Measurements from ENCODE around the gene PSAPL1.

The PSAPL1 gene

DNA sequence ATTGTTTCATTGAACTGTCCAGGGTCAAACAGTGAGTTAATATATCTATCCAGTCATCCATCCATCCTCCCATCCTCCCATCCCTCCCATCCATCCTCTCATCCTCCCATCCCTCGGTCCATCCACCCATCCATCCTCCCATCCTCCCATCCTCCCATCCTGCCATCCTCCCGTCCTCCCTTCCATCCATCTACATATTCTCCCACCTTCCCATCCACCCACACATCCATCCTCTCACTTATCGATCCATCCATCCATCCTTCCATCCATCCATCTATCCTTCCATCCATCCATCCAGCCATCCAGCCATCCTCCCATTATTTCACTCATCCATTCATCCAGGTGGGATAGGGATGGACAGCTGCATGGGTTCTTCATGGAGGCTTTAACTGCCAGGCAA lies 35.4 kb upstream of the PSAPL1 start:
- H3K36me3 ChIP-seq (ENCODE audit: insufficient read depth, low read length), result no peaks in the 10 kb centered on the region
- peaks cover 5% of the 10 kb centered on the region; the same call in 1 of the 2 replicates for H3K4me1 ChIP-seq (ENCODE audit: insufficient read depth, low read length)
- WGBS, result 92% methylated on average over 3 of the region's 3 CpGs
- H3K27ac ChIP-seq (ENCODE audit: low read depth, low read length), result no peak overlapping the region
- peaks cover 6% of the 10 kb centered on the region; the same call in 1 of the 2 replicates for H3K9me3 ChIP-seq (ENCODE audit: insufficient read depth, low read depth, low read length)
- no peaks in the 10 kb centered on the region for H3K27me3 ChIP-seq (ENCODE audit: insufficient read depth, low read length)
- no peak overlapping the region for H3K4me3 ChIP-seq (ENCODE audit: low read length)
- no peak overlapping the region for H3K9ac ChIP-seq (ENCODE audit: low read depth, low read length)

GRCh38 chr4:7469023-7469422 lies 34.3 kb upstream of the PSAPL1 start:
- no peak overlapping the region for H3K9ac ChIP-seq (ENCODE audit: low read depth, low read length)
- H3K9me3 ChIP-seq (ENCODE audit: insufficient read depth, low read depth, low read length), result peaks cover 6% of the 10 kb centered on the region; the same call in 1 of the 2 replicates
- 93% methylated on average over 4 of the region's 4 CpGs for WGBS
- no peaks in the 10 kb centered on the region for H3K36me3 ChIP-seq (ENCODE audit: insufficient read depth, low read length)
- H3K27ac ChIP-seq (ENCODE audit: low read depth, low read length), result no peak overlapping the region
- H3K4me1 ChIP-seq (ENCODE audit: insufficient read depth, low read length), result peaks cover 5% of the 10 kb centered on the region; the same call in 1 of the 2 replicates
- no peak overlapping the region for H3K4me3 ChIP-seq (ENCODE audit: low read length)
- H3K27me3 ChIP-seq (ENCODE audit: insufficient read depth, low read length), result no peaks in the 10 kb centered on the region

DNA sequence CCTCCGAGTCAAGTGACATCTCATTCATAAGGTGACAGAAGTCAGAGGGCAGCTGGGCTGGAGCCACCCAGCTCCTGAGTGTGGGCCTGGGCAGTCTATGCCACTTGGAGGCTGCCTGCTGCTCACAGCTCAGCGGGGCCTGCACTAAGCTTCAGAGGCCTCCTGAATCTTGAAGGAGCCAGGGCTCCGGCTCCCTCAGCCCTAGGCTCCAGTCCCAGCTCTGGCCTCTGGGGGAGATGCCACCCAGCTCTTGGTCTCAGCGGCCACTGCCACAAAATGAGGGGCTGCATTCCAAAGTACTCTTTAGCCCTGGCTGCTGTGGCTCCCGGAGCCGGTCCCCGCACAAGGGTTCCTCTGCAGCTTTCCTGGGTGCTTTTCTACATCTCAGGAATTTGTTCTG lies 32.7 kb upstream of the PSAPL1 start:
- H3K4me3 ChIP-seq (ENCODE audit: low read length), result no peak overlapping the region
- no peaks in the 10 kb centered on the region for H3K36me3 ChIP-seq (ENCODE audit: insufficient read depth, low read length)
- 90% methylated on average over 7 of the region's 7 CpGs for WGBS

GRCh38 chr4:7466904-7467303 lies 32.2 kb upstream of the PSAPL1 start:
- Histone ChIP-seq H3K9ac (ENCODE audit: low read depth, low read length) (no peak overlapping the region), H3K4me3 (ENCODE audit: low read length) (no peak overlapping the region), H3K27me3 (ENCODE audit: insufficient read depth, low read length) (no peaks in the 10 kb centered on the region), H3K9me3 (ENCODE audit: insufficient read depth, low read depth, low read length) (peaks cover 6% of the 10 kb centered on the region; the same call in 1 of the 2 replicates), H3K4me1 (ENCODE audit: insufficient read depth, low read length) (no peaks in the 10 kb centered on the region), H3K27ac (ENCODE audit: low read depth, low read length) (no peak overlapping the region), H3K36me3 (ENCODE audit: insufficient read depth, low read length) (no peaks in the 10 kb centered on the region)
- WGBS, result 92% methylated on average over 7 of the region's 7 CpGs

More for the DNA sequence above, 32.7 kb upstream of the PSAPL1 start:
- Histone ChIP-seq H3K27me3 (ENCODE audit: insufficient read depth, low read length) (no peaks in the 10 kb centered on the region), H3K9ac (ENCODE audit: low read depth, low read length) (no peak overlapping the region), H3K27ac (ENCODE audit: low read depth, low read length) (no peak overlapping the region), H3K4me1 (ENCODE audit: insufficient read depth, low read length) (peaks cover 3% of the 10 kb centered on the region; the same call in 1 of the 2 replicates), H3K9me3 (ENCODE audit: insufficient read depth, low read depth, low read length) (peaks cover 6% of the 10 kb centered on the region; the same call in 1 of the 2 replicates)

DNA sequence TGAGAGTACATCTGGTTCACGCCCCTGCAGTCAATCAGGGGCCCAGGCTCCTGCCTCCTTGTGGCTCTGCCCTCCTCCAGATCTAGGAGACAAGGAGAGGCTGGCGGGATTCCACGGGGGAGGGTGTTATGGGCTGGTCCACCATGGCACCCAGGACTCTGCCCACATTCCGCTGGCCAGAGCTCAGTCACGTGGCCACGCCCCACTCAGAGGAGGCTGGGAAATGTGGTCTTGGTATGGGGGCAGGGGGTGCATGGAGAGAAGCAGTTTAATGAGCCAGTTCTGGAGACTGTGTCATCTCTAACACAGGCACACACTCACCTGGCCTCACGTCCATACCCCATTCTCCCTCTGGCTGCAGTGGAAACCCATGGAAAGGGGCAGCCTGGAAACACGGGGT lies 31.5 kb upstream of the PSAPL1 start:
- Histone ChIP-seq H3K4me1 (ENCODE audit: insufficient read depth, low read length) (no peaks in the 10 kb centered on the region), H3K36me3 (ENCODE audit: insufficient read depth, low read length) (no peaks in the 10 kb centered on the region), H3K4me3 (ENCODE audit: low read length) (no peak overlapping the region), H3K9ac (ENCODE audit: low read depth, low read length) (no peak overlapping the region), H3K27ac (ENCODE audit: low read depth, low read length) (no peak overlapping the region), H3K27me3 (ENCODE audit: insufficient read depth, low read length) (no peaks in the 10 kb centered on the region), H3K9me3 (ENCODE audit: insufficient read depth, low read depth, low read length) (peaks cover 6% of the 10 kb centered on the region; the same call in 1 of the 2 replicates)
- WGBS, result 93% methylated on average over 8 of the region's 8 CpGs

- Histone ChIP-seq H3K36me3 (ENCODE audit: insufficient read depth, low read length) (no peaks in the 10 kb centered on the region), H3K4me1 (ENCODE audit: insufficient read depth, low read length) (no peaks in the 10 kb centered on the region), H3K4me3 (ENCODE audit: low read length) (no peak overlapping the region), H3K27me3 (ENCODE audit: insufficient read depth, low read length) (no peaks in the 10 kb centered on the region), H3K27ac (ENCODE audit: low read depth, low read length) (no peak overlapping the region), H3K9me3 (ENCODE audit: insufficient read depth, low read depth, low read length) (peaks cover 6% of the 10 kb centered on the region; the same call in 1 of the 2 replicates), H3K9ac (ENCODE audit: low read depth, low read length) (no peak overlapping the region)
- 93% methylated on average over 9 of the region's 9 CpGs for WGBS
Measured at GRCh38 chr4:7465017-7465416, 30.3 kb upstream of the PSAPL1 start.

DNA sequence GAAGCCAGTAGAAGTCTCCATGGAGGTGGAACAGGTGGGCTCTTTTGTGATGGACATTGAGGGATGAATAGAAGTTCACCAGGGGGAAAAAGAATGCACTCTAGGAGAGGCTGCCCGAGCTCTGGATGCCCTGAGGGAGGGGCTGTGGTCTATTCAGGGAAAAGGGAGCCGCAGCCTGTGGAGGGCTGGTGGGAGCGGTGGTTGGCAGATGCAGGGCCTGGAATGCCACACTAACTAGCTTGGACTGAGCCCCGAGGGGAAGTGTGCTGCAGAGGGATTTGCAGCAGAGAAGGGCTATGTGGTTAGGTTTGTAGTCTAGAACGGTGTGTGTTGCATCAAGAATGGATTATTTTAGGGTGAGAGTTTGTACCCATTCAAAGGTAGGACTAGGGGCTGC lies 29.5 kb upstream of the PSAPL1 start:
- H3K36me3 ChIP-seq (ENCODE audit: insufficient read depth, low read length), result no peaks in the 10 kb centered on the region
- no peak overlapping the region for H3K9ac ChIP-seq (ENCODE audit: low read depth, low read length)
- 69% methylated on average over 5 of the region's 5 CpGs for WGBS
- no peaks in the 10 kb centered on the region for H3K4me1 ChIP-seq (ENCODE audit: insufficient read depth, low read length)
- peaks cover 6% of the 10 kb centered on the region; the same call in 1 of the 2 replicates for H3K9me3 ChIP-seq (ENCODE audit: insufficient read depth, low read depth, low read length)
- no peaks in the 10 kb centered on the region for H3K27me3 ChIP-seq (ENCODE audit: insufficient read depth, low read length)
- H3K27ac ChIP-seq (ENCODE audit: low read depth, low read length), result no peak overlapping the region
- H3K4me3 ChIP-seq (ENCODE audit: low read length), result no peak overlapping the region

DNA sequence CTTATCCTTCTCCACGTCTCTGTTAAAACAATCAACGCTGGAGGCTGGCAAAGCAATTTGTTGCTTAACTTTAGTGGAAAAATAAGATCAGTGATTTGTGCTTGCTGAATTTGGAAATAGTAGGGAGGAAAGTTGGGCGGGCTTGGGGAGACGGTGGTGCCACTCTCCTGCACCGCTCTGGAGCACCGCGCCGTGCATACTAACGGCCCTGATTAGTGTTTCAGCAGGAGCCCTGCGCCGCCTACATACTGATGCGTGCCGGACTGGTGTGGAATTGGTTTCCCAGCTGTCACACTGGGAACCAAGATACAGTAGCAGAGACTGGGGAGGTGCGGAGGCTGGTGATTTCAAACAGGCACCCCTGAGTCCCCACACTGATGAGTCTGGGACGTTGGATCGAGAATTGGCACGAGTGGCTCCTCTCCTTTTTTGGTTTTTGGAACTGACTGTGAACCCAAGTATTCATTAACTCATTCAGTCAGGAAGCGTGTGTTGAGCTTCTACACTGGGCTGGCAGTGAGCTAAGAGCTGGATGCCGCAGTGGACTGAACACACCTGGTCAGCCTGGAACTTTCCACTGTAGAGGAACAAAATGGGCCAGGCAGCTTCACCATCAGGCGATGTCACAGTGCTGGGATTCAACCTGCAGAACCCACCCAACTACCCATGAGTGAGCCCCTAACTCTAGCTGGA lies 29.0 kb upstream of the PSAPL1 start:
- 94% methylated on average over 20 of the region's 20 CpGs for WGBS
- Histone ChIP-seq H3K36me3 (ENCODE audit: insufficient read depth, low read length) (no peaks in the 10 kb centered on the region), H3K27me3 (ENCODE audit: insufficient read depth, low read length) (no peaks in the 10 kb centered on the region), H3K9ac (ENCODE audit: low read depth, low read length) (no peak overlapping the region), H3K4me3 (ENCODE audit: low read length) (no peak overlapping the region), H3K4me1 (ENCODE audit: insufficient read depth, low read length) (no peaks in the 10 kb centered on the region), H3K27ac (ENCODE audit: low read depth, low read length) (no peak overlapping the region), H3K9me3 (ENCODE audit: insufficient read depth, low read depth, low read length) (peaks cover 6% of the 10 kb centered on the region; the same call in 1 of the 2 replicates)

GRCh38 chr4:7462509-7462971 lies 27.8 kb upstream of the PSAPL1 start:
- H3K9me3 ChIP-seq (ENCODE audit: insufficient read depth, low read depth, low read length), result peaks cover 6% of the 10 kb centered on the region; the same call in 1 of the 2 replicates
- H3K36me3 ChIP-seq (ENCODE audit: insufficient read depth, low read length), result no peaks in the 10 kb centered on the region
- no peak overlapping the region for H3K4me3 ChIP-seq (ENCODE audit: low read length)
- 55% methylated on average over 11 of the region's 11 CpGs for WGBS
- no peak overlapping the region for H3K9ac ChIP-seq (ENCODE audit: low read depth, low read length)
- no peak overlapping the region for H3K27ac ChIP-seq (ENCODE audit: low read depth, low read length)
- H3K4me1 ChIP-seq (ENCODE audit: insufficient read depth, low read length), result no peaks in the 10 kb centered on the region
- no peaks in the 10 kb centered on the region for H3K27me3 ChIP-seq (ENCODE audit: insufficient read depth, low read length)

- Histone ChIP-seq H3K27ac (ENCODE audit: low read depth, low read length) (no peak overlapping the region), H3K9me3 (ENCODE audit: insufficient read depth, low read depth, low read length) (peaks cover 4% of the 10 kb centered on the region; the same call in 1 of the 2 replicates), H3K27me3 (ENCODE audit: insufficient read depth, low read length) (no peaks in the 10 kb centered on the region), H3K4me1 (ENCODE audit: insufficient read depth, low read length) (no peaks in the 10 kb centered on the region), H3K9ac (ENCODE audit: low read depth, low read length) (no peak overlapping the region), H3K4me3 (ENCODE audit: low read length) (no peak overlapping the region), H3K36me3 (ENCODE audit: insufficient read depth, low read length) (no peaks in the 10 kb centered on the region)
- 74% methylated on average over 17 of the region's 17 CpGs for WGBS
Measured at GRCh38 chr4:7461230-7461629, 26.5 kb upstream of the PSAPL1 start.

GRCh38 chr4:7460566-7460965 lies 25.8 kb upstream of the PSAPL1 start:
- 89% methylated on average over 17 of the region's 17 CpGs for WGBS
- no peak overlapping the region for H3K9ac ChIP-seq (ENCODE audit: low read depth, low read length)
- H3K27me3 ChIP-seq (ENCODE audit: insufficient read depth, low read length), result no peaks in the 10 kb centered on the region
- no peaks in the 10 kb centered on the region for H3K36me3 ChIP-seq (ENCODE audit: insufficient read depth, low read length)
- no peaks in the 10 kb centered on the region for H3K9me3 ChIP-seq (ENCODE audit: insufficient read depth, low read depth, low read length)
- no peak overlapping the region for H3K4me3 ChIP-seq (ENCODE audit: low read length)
- H3K27ac ChIP-seq (ENCODE audit: low read depth, low read length), result no peak overlapping the region
- H3K4me1 ChIP-seq (ENCODE audit: insufficient read depth, low read length), result no peaks in the 10 kb centered on the region

Measured in HUES64 (cell line).